Endothelial cell (in vitro differentiated cells): Measurements from ENCODE around the gene C1QTNF12. TPM values are rescaled to one million over a fixed set of nuclear protein-coding genes. Genes with fewer than 3 reads are reported as not detected.

Experiments
- DNase-seq: peaks from one replicate; pipeline ENCODE4 v3.0.0; 2021; ENCODE audit warnings: low spot score
- H3K27ac Mint-ChIP-seq: one replicate; pipeline ENCODE4 v1.8.0; 2021; ENCODE audit warnings: mixed read lengths, inconsistent platforms; ENCODE audit not compliant: unreplicated experiment
- H3K27me3 Mint-ChIP-seq: one replicate; pipeline ENCODE4 v1.8.0; 2021; ENCODE audit warnings: mild to moderate bottlenecking, moderate library complexity, mixed read lengths, inconsistent platforms; ENCODE audit not compliant: unreplicated experiment
- H3K36me3 Mint-ChIP-seq: one replicate; pipeline ENCODE4 v1.8.0; 2021; ENCODE audit warnings: mild to moderate bottlenecking, low read depth, mixed read lengths, inconsistent platforms; ENCODE audit not compliant: unreplicated experiment
- H3K4me1 Mint-ChIP-seq: one replicate; pipeline ENCODE4 v1.8.0; 2021; ENCODE audit warnings: mild to moderate bottlenecking, mixed read lengths, inconsistent platforms; ENCODE audit not compliant: unreplicated experiment
- H3K4me3 Mint-ChIP-seq: one replicate; pipeline ENCODE4 v1.8.0; 2021; ENCODE audit warnings: mild to moderate bottlenecking, mixed read lengths, inconsistent platforms; ENCODE audit not compliant: unreplicated experiment
- H3K9me3 Mint-ChIP-seq: one replicate; pipeline ENCODE4 v1.8.0; 2021; ENCODE audit warnings: mixed read lengths, inconsistent platforms; ENCODE audit not compliant: unreplicated experiment
- CTCF ChIP-seq: fragments of 200-600 bp; sonication (generic); IDR thresholded peaks from one replicate; pipeline ENCODE4 v1.5.0; 2021; ENCODE audit warnings: antibody characterized with exemption; ENCODE audit not compliant: unreplicated experiment
- total RNA-seq: library from RNA; stranded (reverse); fragmentation: NEBNext Ultra II Directional; extraction: Animal tissue kit (Norgen Biotek cat#: 25700); gene quantifications from one replicate; pipeline ENCODE4 v1.2.1, GENCODE V29; 2021; ENCODE audit not compliant: unreplicated experiment

C1QTNF12 gene
- total RNA-seq, 1 donor from 2014 or later: 0.69 TPM

DNA sequence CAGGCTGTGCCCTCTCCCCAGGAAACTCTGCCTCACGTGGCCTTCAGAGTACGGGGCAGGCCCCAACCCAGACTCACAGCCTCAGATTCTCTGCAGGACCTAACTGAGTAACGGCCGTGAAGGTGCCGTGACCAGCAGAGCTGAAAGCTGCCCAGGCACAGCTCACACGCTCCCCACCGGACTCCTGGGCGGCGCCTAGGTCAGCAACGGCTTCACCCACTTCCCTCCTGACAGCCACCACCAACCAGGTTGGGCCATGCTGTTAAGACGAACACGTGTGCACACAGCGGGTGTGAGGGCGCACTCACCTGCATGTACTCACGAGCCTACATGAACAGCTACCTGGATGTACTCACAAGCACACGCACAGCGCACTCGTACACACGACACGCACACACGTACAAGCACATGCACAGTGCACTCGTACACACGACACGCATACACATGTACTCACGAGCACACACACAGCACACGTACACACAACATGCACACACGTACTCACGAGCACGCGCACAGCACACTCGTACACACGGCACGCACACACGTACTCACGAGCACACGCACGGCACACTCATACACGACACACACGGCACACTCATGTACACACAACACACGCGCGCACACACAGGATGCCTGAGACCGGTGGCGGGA, 23.8 kb downstream of the C1QTNF12 start:
- Mint-ChIP-seq H3K27me3 (peaks cover 5% of the 10 kb centered on the region), H3K9me3 (no peaks in the 10 kb centered on the region), H3K4me1 (peaks cover 7% of the 10 kb centered on the region), H3K4me3 (no peak overlapping the region), H3K27ac (no peak overlapping the region), H3K36me3 (peaks cover 21% of the 10 kb centered on the region)
- DNase-seq: no peak
- no peak for TF ChIP-seq CTCF

- DNase-seq: no peak
- Mint-ChIP-seq H3K27ac (no peak overlapping the region), H3K27me3 (peaks cover 5% of the 10 kb centered on the region), H3K4me3 (peak overlapping the region; percentile 74), H3K4me1 (peaks cover 7% of the 10 kb centered on the region), H3K9me3 (no peaks in the 10 kb centered on the region), H3K36me3 (peaks cover 21% of the 10 kb centered on the region)
- no peak for TF ChIP-seq CTCF
These were observed 24.5 kb downstream of the C1QTNF12 start for GRCh38 chr1:1221887-1222574.

DNA sequence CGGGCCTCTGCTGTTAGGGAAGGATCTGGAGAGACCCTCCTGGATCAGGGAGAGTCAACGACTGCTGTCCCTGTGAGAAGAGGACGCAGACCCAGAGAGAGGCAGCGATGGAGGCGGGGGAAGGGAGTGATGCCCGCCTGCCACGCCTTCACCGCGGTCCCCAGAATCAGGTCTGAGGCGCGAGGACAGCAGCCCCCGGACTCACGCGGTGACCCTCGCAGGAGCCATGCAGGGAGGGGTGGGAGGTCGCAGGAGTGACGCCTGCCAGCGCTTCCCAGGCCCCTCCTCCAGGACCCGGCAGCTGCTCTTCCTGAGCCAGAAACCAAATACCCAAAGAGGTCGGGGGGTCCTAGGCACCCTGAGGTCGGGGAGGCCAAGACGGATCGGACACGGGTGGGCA, 26.3 kb downstream of the C1QTNF12 start:
- no peak overlapping the region for H3K27ac Mint-ChIP-seq
- no peak overlapping the region for H3K4me3 Mint-ChIP-seq
- peaks cover 20% of the 10 kb centered on the region for H3K36me3 Mint-ChIP-seq
- H3K27me3 Mint-ChIP-seq: peaks cover 9% of the 10 kb centered on the region
- peaks cover 3% of the 10 kb centered on the region for H3K4me1 Mint-ChIP-seq
- H3K9me3 Mint-ChIP-seq: no peaks in the 10 kb centered on the region
- DNase-seq: no peak
- no peak for TF ChIP-seq CTCF

GRCh38 chr1:1219341-1219740, 27.2 kb downstream of the C1QTNF12 start:
- no peak for DNase-seq
- Mint-ChIP-seq H3K27ac (no peak overlapping the region), H3K4me1 (peaks cover 3% of the 10 kb centered on the region), H3K36me3 (peaks cover 16% of the 10 kb centered on the region), H3K9me3 (no peaks in the 10 kb centered on the region), H3K4me3 (no peak overlapping the region), H3K27me3 (peaks cover 9% of the 10 kb centered on the region)
- no peak for TF ChIP-seq CTCF

- peaks cover 3% of the 10 kb centered on the region for H3K4me1 Mint-ChIP-seq
- peaks cover 16% of the 10 kb centered on the region for H3K36me3 Mint-ChIP-seq
- no peak overlapping the region for H3K27ac Mint-ChIP-seq
These were observed 27.9 kb downstream of the C1QTNF12 start for GRCh38 chr1:1218524-1219200.

More at GRCh38 chr1:1218524-1219200, 27.9 kb downstream of the C1QTNF12 start:
- TF ChIP-seq CTCF: no peak
- H3K27me3 Mint-ChIP-seq: peaks cover 9% of the 10 kb centered on the region
- DNase-seq: no peak
- no peaks in the 10 kb centered on the region for H3K9me3 Mint-ChIP-seq
- H3K4me3 Mint-ChIP-seq: no peak overlapping the region
